GM21619 (cell line): ENCODE data around the gene CES1.
"Not testable (repeated sequence)": the region's sequence is repeated elsewhere in the genome, so short reads cannot be mapped to it uniquely, and the experiment has no call there.

Source experiments
- ATAC-seq: cut with Tn5 transposase; IDR thresholded peaks from one replicate; pipeline ENCODE4 v1.9.1; 2021; ENCODE audit not compliant: unreplicated experiment

CES1 gene

GRCh38 chr16:55832425-55832772 is 497 bp downstream of the CES1 start:
- ATAC-seq = no peak

- no peak for ATAC-seq
Measured at GRCh38 chr16:55830658-55831294, 2.1 kb downstream of the CES1 start.

DNA sequence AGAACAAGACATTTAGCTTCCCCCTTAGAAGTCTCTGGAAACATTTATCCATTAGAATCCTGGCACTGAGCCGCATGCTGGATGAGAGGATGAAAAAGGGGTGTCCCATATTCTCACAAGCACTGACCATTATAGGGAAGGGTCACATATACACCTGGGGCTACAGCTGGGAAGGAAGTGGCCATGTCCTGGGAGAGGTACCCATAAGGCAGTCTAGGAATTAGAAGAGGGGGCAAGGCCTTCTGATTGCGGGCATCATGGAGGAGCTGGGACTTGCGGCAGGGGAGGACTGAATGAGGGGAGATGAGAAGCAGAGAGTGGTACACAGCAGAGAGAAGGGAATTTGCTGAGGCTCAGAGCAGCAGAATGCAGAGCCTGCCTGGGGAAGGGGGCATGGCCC is 3.7 kb downstream of the CES1 start:
- ATAC-seq = not testable (repeated sequence)

DNA sequence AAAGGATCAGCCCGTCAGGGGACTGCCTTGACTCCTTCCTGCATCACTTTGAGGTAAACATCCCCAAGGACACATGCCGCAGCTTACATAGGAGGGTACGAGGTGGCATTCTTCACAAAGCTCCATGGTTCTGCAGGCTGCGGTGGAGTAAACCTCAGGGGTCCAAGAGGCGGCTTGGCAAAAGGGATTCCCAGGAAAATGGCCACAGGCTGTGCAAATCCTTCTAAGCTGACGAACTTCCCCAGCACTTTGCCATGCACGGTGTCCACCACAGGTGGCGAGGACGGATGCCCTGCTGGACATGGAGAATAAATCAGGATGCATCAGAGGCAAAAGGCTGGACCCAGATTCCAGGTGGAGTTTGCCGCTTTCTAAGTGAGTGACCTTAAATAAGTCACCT is 4.2 kb downstream of the CES1 start:
- ATAC-seq = no peak

- ATAC-seq = no peak
Measured at GRCh38 chr16:55825115-55825728, 7.7 kb downstream of the CES1 start.

GRCh38 chr16:55824473-55825000 is 8.4 kb downstream of the CES1 start:
- ATAC-seq = no peak

DNA sequence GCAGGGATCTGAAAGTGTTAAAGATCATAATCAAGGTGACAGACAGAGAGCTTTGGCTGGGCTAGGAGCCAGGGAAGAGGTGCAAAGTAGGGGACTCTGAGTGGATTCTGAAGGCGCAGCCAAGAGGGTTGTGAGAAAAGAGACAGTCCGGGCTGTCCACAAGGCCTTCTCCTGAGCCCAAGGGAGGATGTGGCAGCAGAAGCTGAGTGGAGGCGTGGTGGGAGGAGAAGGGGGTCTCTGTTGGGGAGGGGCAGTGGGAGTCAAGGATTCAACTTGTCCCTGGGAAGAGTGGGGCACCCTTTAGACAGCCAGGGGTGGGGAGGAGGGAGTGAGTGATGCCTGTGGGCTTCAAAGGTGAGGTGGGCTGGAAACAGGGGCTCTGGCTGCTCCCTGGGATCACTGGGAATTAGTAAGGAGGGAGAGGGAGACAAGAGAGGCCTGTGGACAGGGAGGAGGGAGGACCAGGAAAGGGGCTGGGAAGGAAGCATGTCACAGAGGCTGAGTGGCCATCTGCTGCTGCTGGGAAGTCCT is 10.6 kb downstream of the CES1 start:
- no peak for ATAC-seq

DNA sequence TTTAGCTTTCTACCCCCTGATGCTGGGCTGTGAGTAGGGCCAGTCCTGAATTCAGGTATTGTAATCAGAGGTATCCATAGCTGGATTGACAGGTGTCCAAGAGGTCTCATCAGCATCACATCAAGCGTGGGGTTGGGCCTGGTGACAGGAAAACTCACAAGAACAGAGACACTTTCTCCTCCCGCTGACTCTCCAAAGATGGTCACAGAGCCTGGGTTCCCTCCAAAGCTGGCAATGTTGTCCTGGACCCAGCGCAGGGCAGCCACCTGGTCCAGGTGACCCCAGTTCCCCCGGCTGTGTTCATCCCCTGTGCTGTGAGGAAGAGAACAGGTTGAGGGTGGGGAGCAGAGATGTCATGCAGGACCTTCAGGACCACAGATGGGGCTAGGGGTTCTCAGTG is 11.7 kb downstream of the CES1 start:
- no peak for ATAC-seq

DNA sequence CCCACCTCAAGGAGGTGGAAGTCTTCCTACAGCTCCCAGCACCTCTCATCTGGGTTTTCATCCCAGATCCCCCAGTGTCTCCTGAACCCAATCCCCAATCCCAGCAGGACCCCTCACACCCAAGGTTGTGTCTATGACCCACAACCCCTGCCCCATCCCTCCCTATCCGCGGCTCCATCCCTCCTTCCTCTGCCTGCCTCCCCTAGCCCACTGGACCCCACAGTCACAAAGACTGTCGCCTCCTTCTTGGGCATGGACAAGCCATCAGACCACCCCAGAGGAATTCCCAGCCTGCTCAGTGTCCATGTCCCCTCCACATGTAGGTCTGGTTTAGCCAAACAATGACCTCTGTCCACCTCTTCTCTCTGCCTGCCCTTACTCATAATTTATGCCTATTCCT is 12.3 kb downstream of the CES1 start:
- ATAC-seq = no peak

GRCh38 chr16:55817236-55817912 is 15.5 kb downstream of the CES1 start:
- ATAC-seq = no peak

DNA sequence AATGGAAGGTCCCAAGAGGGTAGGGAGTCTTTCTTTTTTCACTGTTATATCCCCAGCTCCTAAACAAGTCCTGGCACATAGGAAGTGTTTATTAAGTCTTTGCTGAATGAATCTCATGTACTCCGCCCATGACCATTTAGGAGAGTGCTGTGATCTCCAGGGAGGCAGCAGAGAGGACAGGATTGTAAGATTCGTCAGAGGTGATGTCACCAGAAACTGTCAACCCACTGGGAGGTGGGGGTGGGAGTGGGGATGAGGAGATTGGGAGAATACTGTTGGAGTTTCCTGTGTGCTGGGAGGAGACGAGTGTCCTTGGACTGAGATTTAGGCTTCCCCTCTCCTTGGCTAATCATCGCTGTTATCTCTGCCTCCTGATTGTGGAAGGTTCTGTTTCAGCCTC is 16.7 kb downstream of the CES1 start:
- not testable (repeated sequence) for ATAC-seq

- no peak for ATAC-seq
Measured at GRCh38 chr16:55815320-55815719, 17.6 kb downstream of the CES1 start.

DNA sequence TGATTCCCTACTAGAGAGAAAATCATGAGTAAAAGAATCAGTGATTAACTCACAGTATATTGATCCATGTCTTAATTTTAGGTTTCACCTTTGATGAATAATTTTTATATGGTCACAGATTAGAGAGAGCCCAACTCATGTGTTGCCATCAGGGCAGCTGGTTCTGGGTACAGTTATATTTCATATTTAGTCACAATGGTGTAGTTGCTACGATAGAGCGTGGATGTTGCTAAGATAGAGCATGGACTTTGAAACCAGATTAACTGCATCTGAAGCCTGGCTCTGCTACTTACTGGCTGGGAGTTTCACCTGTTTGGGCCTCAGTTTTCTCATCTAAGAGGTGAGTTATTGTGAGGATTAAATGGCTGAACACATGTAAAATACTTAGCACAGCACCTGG is 18.7 kb downstream of the CES1 start:
- not testable (repeated sequence) for ATAC-seq

- not testable (repeated sequence) for ATAC-seq
Measured at GRCh38 chr16:55813730-55814129, 19.2 kb downstream of the CES1 start.

DNA sequence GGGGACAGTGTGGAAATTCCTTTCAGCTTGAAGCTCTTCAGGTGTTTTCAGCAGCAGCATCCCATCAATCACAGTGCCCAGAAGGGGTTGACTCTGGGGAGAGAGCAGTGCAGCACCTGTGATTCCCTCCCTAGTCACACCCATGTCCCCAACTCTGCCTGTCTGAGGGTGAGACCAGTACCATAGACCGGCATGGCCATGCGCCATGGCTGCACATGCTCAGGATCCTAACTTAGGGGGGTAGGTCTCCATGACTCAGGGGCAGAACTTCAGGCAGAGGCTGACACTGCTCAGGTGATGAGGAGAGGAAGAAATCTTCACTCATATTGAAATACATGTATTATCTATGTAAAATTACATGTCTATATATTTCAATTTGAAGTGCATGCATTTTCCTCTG is 19.9 kb downstream of the CES1 start:
- ATAC-seq = no peak

GRCh38 chr16:55811811-55812210 is 21.1 kb downstream of the CES1 start:
- no peak for ATAC-seq

- no peak for ATAC-seq
Measured at GRCh38 chr16:55810451-55810961, 22.4 kb downstream of the CES1 start.

DNA sequence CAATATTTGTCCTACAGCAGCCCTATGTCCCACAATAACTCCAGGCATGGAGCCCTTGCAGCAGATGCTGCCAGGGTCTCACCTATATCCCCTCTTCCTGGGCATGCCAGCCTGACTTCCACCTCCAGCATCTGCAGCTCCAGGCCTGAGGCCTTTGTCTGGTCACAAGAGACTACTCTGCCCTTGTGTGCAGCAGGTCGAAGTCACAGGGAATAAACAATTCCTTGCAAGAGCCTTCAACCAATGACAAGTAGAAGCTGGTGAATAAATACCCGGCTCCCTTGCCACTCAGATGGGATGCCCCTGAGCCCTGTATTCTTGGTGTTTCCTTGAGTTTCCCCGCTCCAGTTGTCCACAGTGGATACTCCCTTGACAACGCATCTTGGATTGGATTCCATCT is 23.0 kb downstream of the CES1 start:
- ATAC-seq = no peak

DNA sequence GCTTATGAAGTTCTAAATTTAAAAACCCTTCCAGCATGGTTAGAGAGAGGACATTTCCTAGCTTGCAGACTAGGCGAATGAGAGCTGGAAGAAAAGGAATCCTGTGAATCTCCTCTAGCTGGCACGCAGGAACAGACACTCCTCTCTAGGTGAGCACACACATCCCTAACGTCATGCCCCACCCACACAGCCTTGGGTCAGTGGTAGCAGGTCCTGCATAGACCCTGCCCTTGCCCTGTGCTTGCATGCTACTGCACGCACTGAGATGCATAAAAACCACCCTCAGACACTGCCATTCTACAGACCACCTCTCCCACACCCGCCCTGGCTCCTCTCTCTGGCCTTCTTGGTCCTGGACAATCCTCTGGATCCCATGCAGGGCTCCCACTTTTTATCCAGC is 23.5 kb downstream of the CES1 start:
- ATAC-seq = no peak

GRCh38 chr16:55808286-55808685 is 24.6 kb downstream of the CES1 start:
- ATAC-seq = not testable (repeated sequence)

- ATAC-seq = not testable (repeated sequence)
Measured at GRCh38 chr16:55805104-55805503, 27.8 kb downstream of the CES1 start.

DNA sequence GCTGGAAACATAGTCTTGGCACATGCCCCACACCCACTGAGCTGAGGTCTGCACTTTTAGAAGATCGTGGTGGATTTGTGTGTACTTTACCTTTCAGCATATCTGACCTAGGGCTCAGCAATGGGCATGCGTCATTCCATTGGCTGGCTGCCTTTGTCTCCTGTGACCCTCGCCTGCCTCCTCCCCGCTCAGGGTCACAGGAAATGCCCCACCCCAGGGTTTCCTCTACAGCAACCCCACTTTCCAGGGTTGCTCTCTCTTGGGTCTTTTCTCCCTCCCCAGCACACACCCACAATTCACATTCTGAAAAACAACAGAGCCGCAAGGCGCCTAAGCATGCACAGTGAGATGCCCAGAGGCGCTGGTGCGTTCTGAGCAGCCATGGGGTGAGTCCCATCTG is 29.2 kb downstream of the CES1 start:
- not testable (repeated sequence) for ATAC-seq
